ENCODE data around the gene PARP8. TPM values are rescaled to one million over a fixed set of nuclear protein-coding genes. Genes with fewer than 3 reads are reported as not detected.

Gene PARP8
- 0.08 to 0.29 TPM (median 0.17 TPM) in 5 replicates for total RNA-seq (2022; extraction: Qiagen RNA extraction; ENCODE audit: low read depth)

DNA sequence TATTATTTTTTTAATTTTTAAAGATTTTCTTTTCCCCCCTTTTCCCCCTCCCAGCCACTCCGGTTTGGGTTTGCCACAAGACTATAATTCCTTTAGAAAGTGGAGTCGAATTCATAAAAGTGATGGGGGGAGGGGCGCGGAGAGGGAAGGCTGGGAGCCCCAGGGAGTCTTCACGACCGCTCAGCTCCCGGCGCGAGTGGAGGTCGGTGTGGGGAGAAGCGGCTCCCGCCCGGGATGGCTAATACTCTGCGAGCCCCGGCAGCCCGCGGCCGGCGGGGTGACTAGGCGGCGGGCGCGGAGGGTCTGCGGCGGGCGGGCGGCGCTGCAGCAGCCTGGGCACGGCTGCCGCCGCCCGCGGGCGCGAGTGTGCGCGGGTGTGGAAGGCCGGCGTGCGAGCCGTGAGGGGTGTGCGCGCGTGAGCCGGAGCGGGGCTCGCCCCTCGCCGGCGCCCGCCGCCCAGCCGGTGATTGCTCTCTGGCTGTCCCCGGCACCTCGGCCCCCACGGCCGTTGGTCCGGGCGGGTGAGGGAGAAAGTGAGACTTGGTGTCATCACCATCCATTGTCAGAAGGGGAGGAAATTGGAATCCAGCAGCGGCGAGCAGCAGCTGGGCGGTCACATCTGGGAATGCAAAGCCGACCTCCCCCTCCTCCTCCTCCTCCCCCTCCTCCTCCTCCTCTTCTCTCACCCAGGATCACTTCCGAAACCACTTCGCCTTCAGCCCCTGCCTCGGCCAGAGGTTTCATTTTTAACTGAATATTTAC is at the start of gene PARP8:
Gene PARP8 (plus strand): TSS at position 377 of the 762 bp plus-strand sequence. CDS start 459 bp downstream, outside the sequence.

Other genes starting within 250 kb of the PARP8 start
- gene EMB, start 225.3 kb upstream of the PARP8 start, total RNA-seq (2022; extraction: Qiagen RNA extraction; ENCODE audit: low read depth): 5.8 to 8.1 TPM (median 6.9 TPM) in 5 replicates

Measured in A549 treated with DMSO at 1 μM for 4 hours (cell line).